GM19328 (cell line): ENCODE results near the gene CELF5.

Experiments used
- ATAC-seq: cut with Tn5 transposase; IDR thresholded peaks from one replicate; pipeline ENCODE4 v1.9.1; 2021; ENCODE audit warnings: mild to moderate bottlenecking, moderate library complexity; ENCODE audit not compliant: unreplicated experiment

The CELF5 gene

GRCh38 chr19:3224346-3225168 lies at the start of gene CELF5:
TSS of gene CELF5 (plus strand) at chr19:3224661. CDS start at chr19:3224740, 79 bp downstream.
- ATAC-seq, result no peak

- no peak for ATAC-seq
These were observed 48.4 kb upstream of the CELF5 start for GRCh38 chr19:3175781-3176714.

- ATAC-seq, result no peak
These were observed 47.6 kb upstream of the CELF5 start for GRCh38 chr19:3176715-3177501.

- ATAC-seq, result no peak
These were observed 46.0 kb upstream of the CELF5 start, which contains the start of gene S1PR4 for GRCh38 chr19:3178377-3178972. TSS of gene S1PR4 (plus strand) at chr19:3178769. CDS start at chr19:3178793, 24 bp downstream.

- ATAC-seq, result no peak
These were observed 45.3 kb upstream of the CELF5 start for GRCh38 chr19:3178973-3179738.

GRCh38 chr19:3179739-3180293 lies 44.6 kb upstream of the CELF5 start:
- no peak for ATAC-seq

GRCh38 chr19:3183721-3184641 lies 40.5 kb upstream of the CELF5 start:
- ATAC-seq, result no peak

- ATAC-seq, result no peak
These were observed 39.5 kb upstream of the CELF5 start for GRCh38 chr19:3184847-3185460.

GRCh38 chr19:3185461-3186159 lies 38.9 kb upstream of the CELF5 start, which contains the start of gene NCLN:
TSS of gene NCLN (plus strand) at chr19:3185930. CDS start at chr19:3186031, 101 bp downstream.
- ATAC-seq, result peak; percentile 61

- ATAC-seq, result peak; percentile 10
These were observed 38.2 kb upstream of the CELF5 start for GRCh38 chr19:3186160-3186688.

- no peak for ATAC-seq
These were observed 37.4 kb upstream of the CELF5 start for GRCh38 chr19:3186891-3187661.

- ATAC-seq, result no peak
These were observed 36.6 kb upstream of the CELF5 start for GRCh38 chr19:3187662-3188511.

- no peak for ATAC-seq
These were observed 35.5 kb upstream of the CELF5 start for GRCh38 chr19:3188627-3189596.
